Left lung (tissue), 10 donors: Measurements from ENCODE around the gene RNF223. TPM values are rescaled to one million over a fixed set of nuclear protein-coding genes. Genes with fewer than 3 reads are reported as not detected.

Experiments used
- ATAC-seq: fragments of 200-7000 bp; cut with Tn5 transposase; one replicate; pipeline ENCODE4 v1.9.1; 2020; ENCODE audit warnings: moderate library complexity
- DNase-seq, 4 donors: peaks; one replicate each; pipeline ENCODE4 v3.0.0-alpha.2; 2013 to 2020
- H3K27ac ChIP-seq, 2 donors: fragments of 200-600 bp; sonication (generic) in 1 of 2; one replicate each; pipeline versions ENCODE4 v1.5.0 to v1.8.0; 2020 to 2021
- H3K27me3 ChIP-seq, 2 donors: fragments of 200-600 bp; sonication (generic) in 1 of 2; one replicate each; pipeline versions ENCODE4 v1.5.0 to v1.8.0; 2020 to 2021
- H3K36me3 ChIP-seq, 2 donors: fragments of 200-600 bp; sonication (generic) in 1 of 2; one replicate each; pipeline versions ENCODE4 v1.5.0 to v1.8.0; 2020 to 2021
- H3K4me1 ChIP-seq, 2 donors: fragments of 200-600 bp; one replicate each; pipeline ENCODE4 v1.8.0; 2021
- H3K4me3 ChIP-seq, 2 donors: fragments of 200-600 bp; sonication (generic) in 1 of 2; one replicate each; pipeline versions ENCODE4 v1.5.0 to v1.8.0; 2020 to 2021; ENCODE audit warnings: mild to moderate bottlenecking in 1 of 2
- H3K9me3 ChIP-seq, 2 donors: fragments of 200-600 bp; sonication (generic) in 1 of 2; one replicate each; pipeline versions ENCODE4 v1.5.0 to v1.8.0; 2020 to 2021
- intact Hi-C, 2 donors: fragments of 100-400 bp; cut with DNase I; formaldehyde crosslinking; loops; one replicate each; pipeline versions ENCODE4 v1.11.2 to v1.14.2; 2022
- polyA plus RNA-seq, 6 donors: library from polyadenylated mRNA; unstranded; fragments of 120-200 nt; gene quantifications; one replicate each; pipeline ENCODE4 v1.2.1, GENCODE V29; 2013; ENCODE audit not compliant: insufficient read length in 6 of 6
- total RNA-seq, 2 donors: library from RNA; stranded (reverse); fragmentation: NEBNext Ultra II Directional; extraction: Animal tissue kit (Norgen Biotek cat#: 25700); gene quantifications; one replicate each; pipeline ENCODE4 v1.2.1, GENCODE V29; 2021
- TF ChIP-seq, protein P1 (sequence below), 2 donors: fragments of 200-600 bp; sonication (generic) in 1 of 2; IDR thresholded peaks; one replicate each; pipeline versions ENCODE4 v1.5.0 to v1.8.0; 2021; ENCODE audit warnings: antibody characterized with exemption in 2 of 2
- donor health status: DM: no; HTN: yes; CAD: no.
- donor health status: DM: no; HTN: no; CAD: no.

RNF223 gene
- total and polyA plus RNA-seq, 8 donors: 0.13 to 1.7 (median 0.18) TPM

DNA sequence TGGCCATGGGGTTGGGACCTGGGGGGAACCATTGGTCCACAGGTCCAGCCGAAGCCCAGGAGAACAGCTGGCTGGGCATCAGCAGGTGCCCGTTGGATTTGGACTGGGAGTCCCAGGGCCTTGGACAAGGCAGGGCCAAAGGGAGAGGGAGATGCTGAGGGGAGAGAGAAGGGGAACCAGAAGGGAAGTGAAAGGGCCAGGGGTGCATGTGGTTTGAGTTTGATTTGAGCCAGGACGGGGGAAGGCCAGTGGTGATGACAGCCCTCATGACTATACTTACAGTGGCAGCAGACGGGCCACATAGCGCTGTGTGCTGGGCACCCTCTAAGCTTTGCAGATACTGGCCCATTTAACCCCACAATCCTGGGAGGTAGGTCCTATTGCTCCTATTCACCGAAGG lies 35.4 kb downstream of the RNF223 start:
- Histone ChIP-seq H3K9me3 (no peaks in the 10 kb centered on the region), H3K36me3 (peaks cover 0 to 8% of the 10 kb centered on the region in 2 donors), H3K27me3 (peaks cover 9 to 76% of the 10 kb centered on the region in 2 donors), H3K27ac (no peak overlapping the region), H3K4me1 (peaks cover 13 to 28% of the 10 kb centered on the region in 2 donors), H3K4me3 (no peak overlapping the region)
- no peak for ATAC-seq
- intact Hi-C loops: no loop called here
- no peak for DNase-seq
- TF ChIP-seq, protein P1, sequence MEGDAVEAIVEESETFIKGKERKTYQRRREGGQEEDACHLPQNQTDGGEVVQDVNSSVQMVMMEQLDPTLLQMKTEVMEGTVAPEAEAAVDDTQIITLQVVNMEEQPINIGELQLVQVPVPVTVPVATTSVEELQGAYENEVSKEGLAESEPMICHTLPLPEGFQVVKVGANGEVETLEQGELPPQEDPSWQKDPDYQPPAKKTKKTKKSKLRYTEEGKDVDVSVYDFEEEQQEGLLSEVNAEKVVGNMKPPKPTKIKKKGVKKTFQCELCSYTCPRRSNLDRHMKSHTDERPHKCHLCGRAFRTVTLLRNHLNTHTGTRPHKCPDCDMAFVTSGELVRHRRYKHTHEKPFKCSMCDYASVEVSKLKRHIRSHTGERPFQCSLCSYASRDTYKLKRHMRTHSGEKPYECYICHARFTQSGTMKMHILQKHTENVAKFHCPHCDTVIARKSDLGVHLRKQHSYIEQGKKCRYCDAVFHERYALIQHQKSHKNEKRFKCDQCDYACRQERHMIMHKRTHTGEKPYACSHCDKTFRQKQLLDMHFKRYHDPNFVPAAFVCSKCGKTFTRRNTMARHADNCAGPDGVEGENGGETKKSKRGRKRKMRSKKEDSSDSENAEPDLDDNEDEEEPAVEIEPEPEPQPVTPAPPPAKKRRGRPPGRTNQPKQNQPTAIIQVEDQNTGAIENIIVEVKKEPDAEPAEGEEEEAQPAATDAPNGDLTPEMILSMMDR (IDR thresholded peaks at IDR 0.05): no peak

DNA sequence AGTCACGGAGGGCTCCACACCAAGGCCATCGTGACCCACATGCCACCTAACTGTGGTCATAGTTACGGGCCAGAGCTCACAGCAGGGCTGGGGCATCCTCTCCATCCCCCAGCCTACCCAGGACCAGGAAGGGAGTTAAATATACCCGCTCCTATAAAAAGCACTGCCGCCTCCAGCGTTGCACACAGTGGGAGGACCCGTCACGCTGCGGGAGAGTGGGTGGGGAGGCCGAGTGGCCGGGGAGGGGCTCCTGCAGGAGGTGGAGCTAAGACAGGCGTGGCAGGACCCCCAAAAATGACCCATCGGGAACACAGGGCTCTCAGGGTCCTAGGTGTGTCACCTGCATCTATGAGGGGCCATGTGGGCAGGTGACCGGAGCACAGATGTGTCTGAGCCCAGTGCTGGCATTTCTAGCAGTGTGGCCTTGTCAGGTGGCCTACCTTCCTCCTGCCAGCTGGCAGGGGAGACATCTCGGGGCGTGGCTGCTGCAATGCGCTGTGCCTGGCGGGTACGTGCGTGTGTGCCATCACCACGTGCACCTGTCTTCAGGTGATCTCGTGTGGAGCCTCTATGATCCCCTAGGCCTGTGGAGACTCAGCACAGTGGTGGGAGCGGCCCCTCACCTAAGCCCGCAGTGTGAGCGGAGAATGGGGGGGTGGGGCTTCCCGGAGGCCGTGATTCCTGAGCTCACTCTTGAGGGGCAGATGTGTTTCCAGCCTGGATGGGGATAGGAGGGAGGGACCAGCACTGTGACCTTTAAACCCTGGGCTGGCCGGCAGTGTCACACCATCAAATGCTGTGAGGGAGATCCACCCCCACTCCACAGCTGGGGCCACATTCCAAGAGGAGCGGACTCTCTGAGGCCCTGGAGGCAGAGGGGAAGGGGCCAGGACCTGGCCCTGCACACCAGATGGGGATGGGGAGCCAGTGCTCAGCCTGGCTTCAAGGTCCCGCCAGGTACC lies 36.5 kb downstream of the RNF223 start:
- intact Hi-C loops: no loop called here
- TF ChIP-seq, protein P1 (IDR thresholded peaks at IDR 0.05): no peak
- Histone ChIP-seq H3K4me1 (peaks cover 17 to 36% of the 10 kb centered on the region in 2 donors), H3K4me3 (no peak overlapping the region), H3K27ac (no peak overlapping the region), H3K27me3 (peaks cover 13 to 86% of the 10 kb centered on the region in 2 donors), H3K9me3 (no peaks in the 10 kb centered on the region), H3K36me3 (no peaks in the 10 kb centered on the region)
- no peak for DNase-seq
- no peak for ATAC-seq

DNA sequence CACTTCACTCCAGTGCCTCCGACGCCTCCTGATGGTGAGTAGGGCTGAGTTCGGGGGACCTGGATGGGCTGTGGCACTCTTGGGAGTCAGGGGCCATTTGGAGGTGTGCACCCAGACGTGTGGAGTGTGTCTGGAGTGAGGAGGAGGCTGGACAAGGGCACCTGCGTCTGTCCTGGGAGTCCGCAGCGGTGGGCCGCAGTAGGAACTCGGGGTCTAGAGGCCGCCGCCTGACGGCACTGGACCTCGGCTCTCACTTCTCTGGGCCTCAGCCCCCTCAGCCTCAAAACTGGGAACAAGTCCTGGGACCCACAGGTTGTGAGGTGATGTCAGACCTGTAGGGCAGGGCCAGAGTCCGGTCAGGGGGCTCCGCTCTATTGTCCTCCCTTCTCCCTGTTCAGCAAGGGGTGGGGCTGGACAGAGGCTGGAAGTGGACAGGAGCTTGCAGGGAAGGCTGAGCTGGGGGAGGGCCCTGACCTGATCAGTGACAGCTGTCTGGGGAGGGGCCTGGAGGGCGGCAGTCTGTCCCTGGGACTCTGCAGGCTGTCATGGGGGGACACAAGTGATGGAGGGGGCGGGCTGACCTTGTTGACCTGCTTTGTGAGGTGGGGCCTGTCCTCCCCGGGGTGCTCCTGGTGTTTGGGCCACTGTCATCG lies 38.7 kb downstream of the RNF223 start:
- DNase-seq (no peak), ATAC-seq (no peak)
- H3K27me3 ChIP-seq: peaks cover 13 to 90% of the 10 kb centered on the region in 2 donors
- no peaks in the 10 kb centered on the region for H3K36me3 ChIP-seq
- H3K4me1 ChIP-seq: peaks cover 18 to 39% of the 10 kb centered on the region in 2 donors
- no peak overlapping the region for H3K27ac ChIP-seq
- H3K9me3 ChIP-seq: no peaks in the 10 kb centered on the region
- TF ChIP-seq, protein P1 (IDR thresholded peaks at IDR 0.05): no peak
- intact Hi-C loops: no loop called here
- H3K4me3 ChIP-seq: no peak overlapping the region

DNA sequence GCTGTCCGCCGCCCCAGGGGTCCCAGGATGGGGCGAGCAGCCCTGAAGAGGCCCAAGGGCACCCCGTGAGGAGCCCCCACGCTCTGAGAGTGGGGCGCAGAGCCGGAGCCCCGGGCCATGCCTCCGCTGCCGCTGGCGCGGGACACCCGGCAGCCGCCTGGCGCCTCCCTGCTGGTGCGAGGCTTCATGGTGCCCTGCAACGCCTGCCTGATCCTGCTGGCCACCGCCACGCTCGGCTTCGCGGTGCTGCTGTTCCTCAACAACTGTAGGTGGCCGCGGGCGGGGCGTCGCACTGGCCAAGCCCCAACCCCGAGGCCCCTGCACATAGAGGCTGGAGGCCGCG lies 39.7 kb downstream of the RNF223 start:
- H3K9me3 ChIP-seq: no peaks in the 10 kb centered on the region
- H3K36me3 ChIP-seq: no peaks in the 10 kb centered on the region
- peaks cover 13 to 80% of the 10 kb centered on the region in 2 donors for H3K27me3 ChIP-seq
- TF ChIP-seq, protein P1 (IDR thresholded peaks at IDR 0.05): no peak
- DNase-seq: no peak
- no peak for ATAC-seq
- H3K4me1 ChIP-seq: peaks cover 8 to 29% of the 10 kb centered on the region in 2 donors
- H3K27ac ChIP-seq: no peak overlapping the region
- no peak overlapping the region for H3K4me3 ChIP-seq
- intact Hi-C loops: no loop called here
